SHP77 (cell line): Measurements from ENCODE around the gene ACD.

Experiments
- DNase-seq, 2 experiments: peaks; one replicate each; lab custom pipeline; 2025; lab: John Stamatoyannopoulos, UW

ACD gene

GRCh38 chr16:67647681-67648080 is 12.4 kb downstream of the ACD start:
- no peak for DNase-seq

- no peak for DNase-seq
Measured at GRCh38 chr16:67647111-67647651, 12.9 kb downstream of the ACD start.

- no peak for DNase-seq
Measured at GRCh38 chr16:67645397-67646121, 14.5 kb downstream of the ACD start.

GRCh38 chr16:67644038-67644437 is 16.0 kb downstream of the ACD start:
- DNase-seq, result no peak

GRCh38 chr16:67641779-67642708 is 18.0 kb downstream of the ACD start:
- DNase-seq, result no peak

- no peak for DNase-seq
Measured at GRCh38 chr16:67637625-67638024, 22.4 kb downstream of the ACD start.

GRCh38 chr16:67636713-67637112 is 23.3 kb downstream of the ACD start:
- no peak for DNase-seq

- DNase-seq, result no peak
Measured at GRCh38 chr16:67632415-67633172, 27.5 kb downstream of the ACD start.

- no peak for DNase-seq
Measured at GRCh38 chr16:67628216-67628615, 31.8 kb downstream of the ACD start.

GRCh38 chr16:67613808-67614207 is 46.3 kb downstream of the ACD start:
- peak in 1 of 2 experiments; percentile 6 for DNase-seq

GRCh38 chr16:67608364-67608763 is 51.7 kb downstream of the ACD start:
- DNase-seq, result no peak
